ENCODE data around the gene PIGQ. TPM values are rescaled to one million over a fixed set of nuclear protein-coding genes. Genes with fewer than 3 reads are reported as not detected.

Gene PIGQ
- total and polyA plus RNA-seq, 2 of the 13 experiments (the other 11 are each of a cell fraction or from before 2014, with no cell fraction given), result 7.7 to 19.7 TPM

DNA sequence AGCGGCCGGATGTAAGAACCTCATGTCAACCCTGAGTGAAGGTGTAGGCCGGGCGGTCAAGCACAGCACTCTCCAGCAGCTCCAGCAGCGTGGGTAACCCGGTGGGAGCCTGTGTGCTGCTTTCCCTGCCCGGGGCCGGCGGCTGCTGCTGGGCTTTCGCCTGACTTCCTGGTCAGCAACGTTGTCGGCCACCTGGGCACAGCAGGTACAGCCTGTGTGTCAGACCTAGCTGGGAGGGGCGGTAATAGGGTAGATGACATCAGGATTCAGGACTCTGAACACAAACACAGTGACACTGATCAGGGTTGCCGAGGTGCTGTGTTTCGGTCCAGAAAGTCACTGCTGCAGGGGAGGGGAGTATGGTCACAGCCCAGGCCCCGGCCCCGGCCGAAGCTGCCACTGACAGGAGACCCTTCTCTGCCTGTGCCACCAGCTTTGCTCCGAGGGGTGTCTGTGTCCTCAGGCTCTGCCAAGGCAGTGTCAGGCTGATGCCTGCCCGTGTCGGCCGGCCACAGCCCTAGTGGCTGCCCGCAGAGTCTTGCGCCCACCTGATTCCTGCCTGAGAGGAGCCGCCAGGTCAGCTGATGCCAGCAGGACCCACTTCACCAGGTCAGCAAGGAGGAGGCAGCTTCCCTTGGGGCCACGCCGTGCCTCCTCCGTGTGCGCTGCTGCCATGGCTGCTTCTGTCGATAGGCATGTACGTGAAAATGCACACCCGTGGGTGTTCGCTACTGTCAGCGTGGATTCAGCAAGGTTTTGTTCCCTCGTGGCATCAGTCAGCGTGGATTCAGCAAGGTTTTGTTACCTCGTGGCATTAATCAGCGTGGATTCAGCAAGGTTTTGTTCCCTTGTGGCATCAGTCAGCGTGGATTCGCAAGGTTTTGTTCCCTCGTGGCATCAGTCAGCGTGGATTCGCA lies 29.3 kb downstream of the PIGQ start:
- no peak for FAIRE-seq
- ChIA-PET CTCF (ENCODE audit: low intra/inter-chr PET ratio, low total read pairs) (no interaction called here), POLR2A (interaction anchor here (1.0 kb wide), 1 partner anchor 11 kb away, joined by 3 read pairs; no protein-coding TSS in a partner anchor)
- no peak overlapping the region for H2AFZ ChIP-seq (ENCODE audit: low read length)
- in situ Hi-C loops (cut with HindIII; ENCODE audit: extremely low pct_ligation_motif_present, low pct_unique_long_range_greater_than_20kb) (no loop called here), intact Hi-C loops (cut with micrococcal nuclease; ENCODE audit: unreplicated experiment) (no loop called here)
- no peak overlapping the region for H3K4me3 ChIP-seq (replicated peaks in 1 of 3; ENCODE audit: insufficient read depth in 1 of 3, low read depth in 2 of 3, low read length in 3 of 3)
- H4K20me1 ChIP-seq (ENCODE audit: insufficient read depth, low read length), result no peaks in the 10 kb centered on the region
- no peaks in the 10 kb centered on the region; the same call in 1 of the 2 replicates for H3K4me1 ChIP-seq (ENCODE audit: insufficient read depth, low read length)
- 97% methylated on average over 26 of the region's 43 CpGs for WGBS (ENCODE audit: low lambda C conversion rate)
- ATAC-seq, result no peak
- H3K4me2 ChIP-seq (ENCODE audit: low read depth, low read length), result no peak overlapping the region
- no peak for DNase-seq (ENCODE audit: low spot score)
- peaks cover 17% of the 10 kb centered on the region for H3K79me2 ChIP-seq (ENCODE audit: insufficient read depth, low read length)
- H3K9ac ChIP-seq (ENCODE audit: insufficient read depth, low read depth, low read length), result no peak overlapping the region
- TF ChIP-seq SMC3 (IDR thresholded peaks at IDR 0.05; ENCODE audit: low read length) (no peak), AGO2 (optimal IDR thresholded peaks at IDR 0.05; ENCODE audit: low read depth, low read length) (peak; percentile 44), ESRRA (CRISPR knock-in tag; IDR thresholded peaks at IDR 0.05; ENCODE audit: low read depth) (no peak), SETDB1 (CRISPR knock-in tag; IDR thresholded peaks at IDR 0.05; ENCODE audit: borderline replicate concordance) (no peak)
- TF ChIP-seq, protein P1, sequence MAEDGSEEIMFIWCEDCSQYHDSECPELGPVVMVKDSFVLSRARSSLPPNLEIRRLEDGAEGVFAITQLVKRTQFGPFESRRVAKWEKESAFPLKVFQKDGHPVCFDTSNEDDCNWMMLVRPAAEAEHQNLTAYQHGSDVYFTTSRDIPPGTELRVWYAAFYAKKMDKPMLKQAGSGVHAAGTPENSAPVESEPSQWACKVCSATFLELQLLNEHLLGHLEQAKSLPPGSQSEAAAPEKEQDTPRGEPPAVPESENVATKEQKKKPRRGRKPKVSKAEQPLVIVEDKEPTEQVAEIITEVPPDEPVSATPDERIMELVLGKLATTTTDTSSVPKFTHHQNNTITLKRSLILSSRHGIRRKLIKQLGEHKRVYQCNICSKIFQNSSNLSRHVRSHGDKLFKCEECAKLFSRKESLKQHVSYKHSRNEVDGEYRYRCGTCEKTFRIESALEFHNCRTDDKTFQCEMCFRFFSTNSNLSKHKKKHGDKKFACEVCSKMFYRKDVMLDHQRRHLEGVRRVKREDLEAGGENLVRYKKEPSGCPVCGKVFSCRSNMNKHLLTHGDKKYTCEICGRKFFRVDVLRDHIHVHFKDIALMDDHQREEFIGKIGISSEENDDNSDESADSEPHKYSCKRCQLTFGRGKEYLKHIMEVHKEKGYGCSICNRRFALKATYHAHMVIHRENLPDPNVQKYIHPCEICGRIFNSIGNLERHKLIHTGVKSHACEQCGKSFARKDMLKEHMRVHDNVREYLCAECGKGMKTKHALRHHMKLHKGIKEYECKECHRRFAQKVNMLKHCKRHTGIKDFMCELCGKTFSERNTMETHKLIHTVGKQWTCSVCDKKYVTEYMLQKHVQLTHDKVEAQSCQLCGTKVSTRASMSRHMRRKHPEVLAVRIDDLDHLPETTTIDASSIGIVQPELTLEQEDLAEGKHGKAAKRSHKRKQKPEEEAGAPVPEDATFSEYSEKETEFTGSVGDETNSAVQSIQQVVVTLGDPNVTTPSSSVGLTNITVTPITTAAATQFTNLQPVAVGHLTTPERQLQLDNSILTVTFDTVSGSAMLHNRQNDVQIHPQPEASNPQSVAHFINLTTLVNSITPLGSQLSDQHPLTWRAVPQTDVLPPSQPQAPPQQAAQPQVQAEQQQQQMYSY (CRISPR knock-in tag; IDR thresholded peaks at IDR 0.05), result no peak
- no peak overlapping the region for H3K27ac ChIP-seq (ENCODE audit: extremely low read length, insufficient read depth, low read length)
- peaks cover 6 to 14% of the 10 kb centered on the region in 2 experiments; a peak in 4 of 5 replicates for H3K36me3 ChIP-seq (replicated peaks in 1 of 2; ENCODE audit: control insufficient read depth in 1 of 2, insufficient read depth in 2 of 2, low read length in 2 of 2)
- H3K27me3 ChIP-seq (ENCODE audit: control insufficient read depth in 1 of 2, insufficient read depth in 2 of 2, low read length in 2 of 2), result no peaks in the 10 kb centered on the region; a peak in 1 of 5 replicates
- H3K9me3 ChIP-seq (ENCODE audit: low read length), result no peaks in the 10 kb centered on the region
- BruUV-seq (replicated peaks), result no TSS peak

Measured in HepG2 (cell line).